A673 (cell line): ENCODE measurements around the gene GOLGA6L6.
"Not testable (repeated sequence)": the region's sequence is repeated elsewhere in the genome, so short reads cannot be mapped to it uniquely, and the experiment has no call there.

Experiments
- CTCF ChIP-seq: fragments of 300-800, 200-600 bp; sonication (generic); conservative IDR thresholded peaks from 2 replicates; pipeline ENCODE4 v1.5.1; 2017; ENCODE audit warnings: low read depth, mild to moderate bottlenecking, antibody characterized with exemption, low read length, moderate library complexity, mixed read lengths
- EZH2 ChIP-seq: fragments of 200-600 bp; sonication (generic); IDR thresholded peaks from 2 replicates; pipeline ENCODE4 v1.6.1; 2017; ENCODE audit warnings: borderline replicate concordance, low read depth, mild to moderate bottlenecking, mixed read lengths, antibody characterized with exemption, low read length; ENCODE audit not compliant: poor library complexity, severe bottlenecking

GRCh38 chr15:20541700-20542099 lies at the start of gene GOLGA6L6:
- TF ChIP-seq CTCF, EZH2: not testable (repeated sequence)
